Measurements from ENCODE around the gene ZNF451.

Gene ZNF451

GRCh38 chr6:57116776-57117175 is 26.8 kb downstream of the ZNF451 start:
- no peak overlapping the region for H3K27ac ChIP-seq (ENCODE audit: low read depth in 2 of 2, low read length in 2 of 2)
- H3K36me3 ChIP-seq (ENCODE audit: control insufficient read depth in 2 of 2, insufficient read depth in 2 of 2, low read length in 2 of 2), result no peaks in the 10 kb centered on the region
- no peaks in the 10 kb centered on the region for H3K4me1 ChIP-seq (ENCODE audit: control insufficient read depth in 2 of 2, insufficient read depth in 2 of 2, low read length in 2 of 2)
- no peaks in the 10 kb centered on the region for H3K27me3 ChIP-seq (ENCODE audit: control insufficient read depth in 2 of 2, insufficient read depth in 2 of 2, low read length in 2 of 2)
- H3K9me3 ChIP-seq (ENCODE audit: control insufficient read depth in 2 of 2, low read length in 2 of 2), result no peaks in the 10 kb centered on the region
- no peak overlapping the region for H3K4me3 ChIP-seq (ENCODE audit: low read length in 2 of 2)
- H3K9ac ChIP-seq (ENCODE audit: low read depth in 1 of 2, low read length in 2 of 2), result no peak overlapping the region

- Histone ChIP-seq H3K27ac (ENCODE audit: low read depth in 2 of 2, low read length in 2 of 2) (no peak overlapping the region), H3K9ac (ENCODE audit: low read depth in 1 of 2, low read length in 2 of 2) (no peak overlapping the region), H3K36me3 (ENCODE audit: control insufficient read depth in 2 of 2, insufficient read depth in 2 of 2, low read length in 2 of 2) (no peaks in the 10 kb centered on the region), H3K27me3 (ENCODE audit: control insufficient read depth in 2 of 2, insufficient read depth in 2 of 2, low read length in 2 of 2) (no peaks in the 10 kb centered on the region), H3K4me1 (ENCODE audit: control insufficient read depth in 2 of 2, insufficient read depth in 2 of 2, low read length in 2 of 2) (no peaks in the 10 kb centered on the region), H3K4me3 (ENCODE audit: low read length in 2 of 2) (no peak overlapping the region), H3K9me3 (ENCODE audit: control insufficient read depth in 2 of 2, low read length in 2 of 2) (no peaks in the 10 kb centered on the region)
These were observed 27.8 kb downstream of the ZNF451 start for GRCh38 chr6:57117796-57118195.

- no peak overlapping the region for H3K4me3 ChIP-seq (ENCODE audit: low read length in 2 of 2)
These were observed 33.1 kb downstream of the ZNF451 start for GRCh38 chr6:57123111-57123510.

GRCh38 chr6:57127763-57128162 is 37.8 kb downstream of the ZNF451 start:
- Histone ChIP-seq H3K9me3 (ENCODE audit: control insufficient read depth in 2 of 2, low read length in 2 of 2) (no peaks in the 10 kb centered on the region), H3K9ac (ENCODE audit: low read depth in 1 of 2, low read length in 2 of 2) (no peak overlapping the region), H3K27ac (ENCODE audit: low read depth in 2 of 2, low read length in 2 of 2) (no peak overlapping the region), H3K4me1 (ENCODE audit: control insufficient read depth in 2 of 2, insufficient read depth in 2 of 2, low read length in 2 of 2) (no peaks in the 10 kb centered on the region), H3K4me3 (ENCODE audit: low read length in 2 of 2) (no peak overlapping the region), H3K36me3 (ENCODE audit: control insufficient read depth in 2 of 2, insufficient read depth in 2 of 2, low read length in 2 of 2) (peaks cover 0 to 4% of the 10 kb centered on the region in 2 donors), H3K27me3 (ENCODE audit: control insufficient read depth in 2 of 2, insufficient read depth in 2 of 2, low read length in 2 of 2) (no peaks in the 10 kb centered on the region)

More at GRCh38 chr6:57123111-57123510, 33.1 kb downstream of the ZNF451 start:
- no peaks in the 10 kb centered on the region for H3K4me1 ChIP-seq (ENCODE audit: control insufficient read depth in 2 of 2, insufficient read depth in 2 of 2, low read length in 2 of 2)
- H3K36me3 ChIP-seq (ENCODE audit: control insufficient read depth in 2 of 2, insufficient read depth in 2 of 2, low read length in 2 of 2), result no peaks in the 10 kb centered on the region
- H3K27me3 ChIP-seq (ENCODE audit: control insufficient read depth in 2 of 2, insufficient read depth in 2 of 2, low read length in 2 of 2), result no peaks in the 10 kb centered on the region
- no peak overlapping the region for H3K9ac ChIP-seq (ENCODE audit: low read depth in 1 of 2, low read length in 2 of 2)
- no peak overlapping the region for H3K27ac ChIP-seq (ENCODE audit: low read depth in 2 of 2, low read length in 2 of 2)
- no peaks in the 10 kb centered on the region for H3K9me3 ChIP-seq (ENCODE audit: control insufficient read depth in 2 of 2, low read length in 2 of 2)

- no peak overlapping the region for H3K4me3 ChIP-seq (ENCODE audit: low read length in 2 of 2)
- H3K27ac ChIP-seq (ENCODE audit: low read depth in 2 of 2, low read length in 2 of 2), result no peak overlapping the region
- no peaks in the 10 kb centered on the region for H3K9me3 ChIP-seq (ENCODE audit: control insufficient read depth in 2 of 2, low read length in 2 of 2)
- no peak overlapping the region for H3K9ac ChIP-seq (ENCODE audit: low read depth in 1 of 2, low read length in 2 of 2)
- peaks cover 8 to 14% of the 10 kb centered on the region in 2 donors for H3K36me3 ChIP-seq (ENCODE audit: control insufficient read depth in 2 of 2, insufficient read depth in 2 of 2, low read length in 2 of 2)
- no peaks in the 10 kb centered on the region for H3K27me3 ChIP-seq (ENCODE audit: control insufficient read depth in 2 of 2, insufficient read depth in 2 of 2, low read length in 2 of 2)
- H3K4me1 ChIP-seq (ENCODE audit: control insufficient read depth in 2 of 2, insufficient read depth in 2 of 2, low read length in 2 of 2), result no peaks in the 10 kb centered on the region
These were observed 40.7 kb downstream of the ZNF451 start for GRCh38 chr6:57130661-57131177.

GRCh38 chr6:57134954-57135353 is 45.0 kb downstream of the ZNF451 start:
- Histone ChIP-seq H3K9me3 (ENCODE audit: control insufficient read depth in 2 of 2, low read length in 2 of 2) (no peaks in the 10 kb centered on the region), H3K27ac (ENCODE audit: low read depth in 2 of 2, low read length in 2 of 2) (no peak overlapping the region), H3K4me1 (ENCODE audit: control insufficient read depth in 2 of 2, insufficient read depth in 2 of 2, low read length in 2 of 2) (no peaks in the 10 kb centered on the region), H3K4me3 (ENCODE audit: low read length in 2 of 2) (no peak overlapping the region), H3K27me3 (ENCODE audit: control insufficient read depth in 2 of 2, insufficient read depth in 2 of 2, low read length in 2 of 2) (no peaks in the 10 kb centered on the region), H3K9ac (ENCODE audit: low read depth in 1 of 2, low read length in 2 of 2) (no peak overlapping the region), H3K36me3 (ENCODE audit: control insufficient read depth in 2 of 2, insufficient read depth in 2 of 2, low read length in 2 of 2) (peaks cover 13 to 18% of the 10 kb centered on the region in 2 donors)

GRCh38 chr6:57135885-57136284 is 45.9 kb downstream of the ZNF451 start:
- no peaks in the 10 kb centered on the region for H3K9me3 ChIP-seq (ENCODE audit: control insufficient read depth in 2 of 2, low read length in 2 of 2)
- no peak overlapping the region for H3K4me3 ChIP-seq (ENCODE audit: low read length in 2 of 2)
- peaks cover 13 to 18% of the 10 kb centered on the region in 2 donors for H3K36me3 ChIP-seq (ENCODE audit: control insufficient read depth in 2 of 2, insufficient read depth in 2 of 2, low read length in 2 of 2)
- H3K9ac ChIP-seq (ENCODE audit: low read depth in 1 of 2, low read length in 2 of 2), result no peak overlapping the region
- H3K27ac ChIP-seq (ENCODE audit: low read depth in 2 of 2, low read length in 2 of 2), result no peak overlapping the region
- H3K27me3 ChIP-seq (ENCODE audit: control insufficient read depth in 2 of 2, insufficient read depth in 2 of 2, low read length in 2 of 2), result no peaks in the 10 kb centered on the region
- no peaks in the 10 kb centered on the region for H3K4me1 ChIP-seq (ENCODE audit: control insufficient read depth in 2 of 2, insufficient read depth in 2 of 2, low read length in 2 of 2)

- Histone ChIP-seq H3K9ac (ENCODE audit: low read depth in 1 of 2, low read length in 2 of 2) (no peak overlapping the region), H3K4me1 (ENCODE audit: control insufficient read depth in 2 of 2, insufficient read depth in 2 of 2, low read length in 2 of 2) (no peaks in the 10 kb centered on the region), H3K27me3 (ENCODE audit: control insufficient read depth in 2 of 2, insufficient read depth in 2 of 2, low read length in 2 of 2) (no peaks in the 10 kb centered on the region), H3K36me3 (ENCODE audit: control insufficient read depth in 2 of 2, insufficient read depth in 2 of 2, low read length in 2 of 2) (peaks cover 13 to 24% of the 10 kb centered on the region in 2 donors), H3K27ac (ENCODE audit: low read depth in 2 of 2, low read length in 2 of 2) (no peak overlapping the region), H3K9me3 (ENCODE audit: control insufficient read depth in 2 of 2, low read length in 2 of 2) (no peaks in the 10 kb centered on the region), H3K4me3 (ENCODE audit: low read length in 2 of 2) (no peak overlapping the region)
These were observed 47.4 kb downstream of the ZNF451 start for GRCh38 chr6:57137350-57137749.

- Histone ChIP-seq H3K9ac (ENCODE audit: low read depth in 1 of 2, low read length in 2 of 2) (no peak overlapping the region), H3K4me1 (ENCODE audit: control insufficient read depth in 2 of 2, insufficient read depth in 2 of 2, low read length in 2 of 2) (no peaks in the 10 kb centered on the region), H3K27ac (ENCODE audit: low read depth in 2 of 2, low read length in 2 of 2) (no peak overlapping the region), H3K4me3 (ENCODE audit: low read length in 2 of 2) (no peak overlapping the region), H3K36me3 (ENCODE audit: control insufficient read depth in 2 of 2, insufficient read depth in 2 of 2, low read length in 2 of 2) (peaks cover 13 to 26% of the 10 kb centered on the region in 2 donors), H3K9me3 (ENCODE audit: control insufficient read depth in 2 of 2, low read length in 2 of 2) (no peaks in the 10 kb centered on the region), H3K27me3 (ENCODE audit: control insufficient read depth in 2 of 2, insufficient read depth in 2 of 2, low read length in 2 of 2) (no peaks in the 10 kb centered on the region)
These were observed 48.0 kb downstream of the ZNF451 start for GRCh38 chr6:57138026-57138425.

GRCh38 chr6:57141451-57142177 is 51.6 kb downstream of the ZNF451 start:
- Histone ChIP-seq H3K4me3 (ENCODE audit: low read length in 2 of 2) (no peak overlapping the region), H3K4me1 (ENCODE audit: control insufficient read depth in 2 of 2, insufficient read depth in 2 of 2, low read length in 2 of 2) (no peaks in the 10 kb centered on the region), H3K9me3 (ENCODE audit: control insufficient read depth in 2 of 2, low read length in 2 of 2) (no peaks in the 10 kb centered on the region), H3K27me3 (ENCODE audit: control insufficient read depth in 2 of 2, insufficient read depth in 2 of 2, low read length in 2 of 2) (no peaks in the 10 kb centered on the region), H3K9ac (ENCODE audit: low read depth in 1 of 2, low read length in 2 of 2) (no peak overlapping the region), H3K27ac (ENCODE audit: low read depth in 2 of 2, low read length in 2 of 2) (no peak overlapping the region), H3K36me3 (ENCODE audit: control insufficient read depth in 2 of 2, insufficient read depth in 2 of 2, low read length in 2 of 2) (peaks cover 5 to 18% of the 10 kb centered on the region in 2 donors)
